HUDEP-2 (cell line): ENCODE data around the gene ZIC3.

Experiments used
- DNase-seq, 76 experiments: peaks; one replicate each; lab custom pipeline; 2025; ENCODE audit not compliant: unreplicated experiment in 76 of 76; lab: John Stamatoyannopoulos, UW

Gene ZIC3

GRCh38 chrX:137573324-137574101 lies 7.6 kb downstream of the ZIC3 start:
- DNase-seq = no peak

GRCh38 chrX:137574102-137574783 lies 8.3 kb downstream of the ZIC3 start:
- no peak for DNase-seq

GRCh38 chrX:137574784-137575293 lies 8.9 kb downstream of the ZIC3 start:
- DNase-seq = no peak

GRCh38 chrX:137575596-137576255 lies 9.8 kb downstream of the ZIC3 start:
- no peak for DNase-seq

GRCh38 chrX:137587151-137587550 lies 21.2 kb downstream of the ZIC3 start:
- no peak for DNase-seq

GRCh38 chrX:137600769-137601168 lies 34.8 kb downstream of the ZIC3 start:
- DNase-seq = no peak
